IMR-90 (cell line): Measurements from ENCODE around the gene CLEC5A. TPM values are rescaled to one million over a fixed set of nuclear protein-coding genes. Genes with fewer than 3 reads are reported as not detected.

Source experiments
- ATAC-seq: fragments of 200-7000 bp; cut with Tn5 transposase; 2 replicates; pipeline ENCODE4 v1.9.1; 2020; ENCODE audit warnings: low read depth, mild to moderate bottlenecking, moderate library complexity
- BruUV-seq: library from RNA; stranded (reverse); fragments of 400-500 nt; replicated peaks from 2 replicates; lab custom pipeline; 2021; lab: Mats Ljungman, UMichigan
- CTCF ChIA-PET: fragments of 300-600 bp; formaldehyde crosslinking; extraction: SDS; loops from one replicate; lab custom pipeline; 2021; ENCODE audit warnings: antibody characterized with exemption; lab: Yijun Ruan, JAX
- POLR2A ChIA-PET: fragments of 300-600 bp; sonication (Branson Sonifier 250); formaldehyde crosslinking; loops from one replicate; lab custom pipeline; 2022; ENCODE audit warnings: antibody characterized with exemption; ENCODE audit not compliant: unreplicated experiment; lab: Charles Lee
- DNase-seq: peaks from one replicate; pipeline ENCODE4 v3.0.0; 2013
- H2AFZ ChIP-seq: replicated peaks from 2 replicates; pipeline ENCODE3; 2013; ENCODE audit warnings: low read length, mild to moderate bottlenecking; ENCODE audit not compliant: poor library complexity
- H2AK5ac ChIP-seq: 2 replicates; pipeline ENCODE4 v1.6.1; 2013; ENCODE audit warnings: low read depth, low read length, inconsistent platforms
- H2AK9ac ChIP-seq: replicated peaks from 2 replicates; pipeline ENCODE3; 2013; ENCODE audit warnings: mild to moderate bottlenecking, low read depth, low read length, moderate library complexity; ENCODE audit not compliant: poor library complexity
- H2BK120ac ChIP-seq: 2 replicates; pipeline ENCODE4 v1.6.1; 2013; ENCODE audit warnings: low read depth, low read length, inconsistent platforms
- H2BK15ac ChIP-seq: 3 replicates; pipeline ENCODE4 v1.6.1; 2013; ENCODE audit warnings: low read depth, low read length, inconsistent platforms
- H2BK20ac ChIP-seq: 2 replicates; pipeline ENCODE4 v1.6.1; 2013; ENCODE audit warnings: low read depth, mild to moderate bottlenecking, inconsistent platforms, low read length, moderate library complexity
- H2BK5ac ChIP-seq: 2 replicates; pipeline ENCODE4 v1.6.1; 2013; ENCODE audit warnings: mild to moderate bottlenecking, low read depth, low read length, inconsistent platforms; ENCODE audit not compliant: poor library complexity, severe bottlenecking
- H3K14ac ChIP-seq: replicated peaks from 2 replicates; pipeline ENCODE4 v1.6.1; 2013; ENCODE audit warnings: low read depth, low read length, inconsistent platforms
- H3K18ac ChIP-seq: 2 replicates; pipeline ENCODE4 v1.6.1; 2013; ENCODE audit warnings: low read depth, low read length, control low read depth
- H3K23ac ChIP-seq: 2 replicates; pipeline ENCODE4 v1.6.1; 2013; ENCODE audit warnings: low read depth, low read length, inconsistent platforms
- H3K27ac ChIP-seq: 2 replicates; pipeline ENCODE4 v1.5.1; 2013; ENCODE audit warnings: mild to moderate bottlenecking, control low read depth, low read length; ENCODE audit not compliant: insufficient read depth
- H3K27me3 ChIP-seq: 2 replicates; pipeline ENCODE4 v1.6.1; 2013; ENCODE audit warnings: low read length; ENCODE audit not compliant: control insufficient read depth, insufficient read depth
- H3K36me3 ChIP-seq: 2 replicates; pipeline ENCODE4 v1.6.1; 2013; ENCODE audit warnings: low read length, mixed read lengths; ENCODE audit not compliant: control insufficient read depth, insufficient read depth
- H3K4ac ChIP-seq: 2 replicates; pipeline ENCODE4 v1.6.1; 2013; ENCODE audit warnings: low read depth, low read length, inconsistent platforms
- H3K4me1 ChIP-seq: 2 replicates; pipeline ENCODE4 v1.6.1; 2013; ENCODE audit warnings: low read length, mixed read lengths; ENCODE audit not compliant: control insufficient read depth, insufficient read depth
- H3K4me2 ChIP-seq: 2 replicates; pipeline ENCODE4 v1.6.1; 2013; ENCODE audit warnings: low read depth, mild to moderate bottlenecking, control low read depth, low read length, moderate library complexity
- H3K4me3 ChIP-seq: 2 replicates; pipeline ENCODE4 v1.5.1; 2013; ENCODE audit warnings: low read depth, mild to moderate bottlenecking, control low read depth, low read length, moderate library complexity; ENCODE audit not compliant: insufficient read depth
- H3K56ac ChIP-seq: 2 replicates; pipeline ENCODE4 v1.6.1; 2013; ENCODE audit warnings: low read length, inconsistent platforms; ENCODE audit not compliant: insufficient read depth; ENCODE audit errors: extremely low read depth
- H3K79me1 ChIP-seq, 2 experiments: 2 replicates each; pipeline ENCODE4 v1.6.1; 2013; ENCODE audit warnings: low read length in 2 of 2, inconsistent platforms in 1 of 2, low read depth in 1 of 2
- H3K9ac ChIP-seq: 2 replicates; pipeline ENCODE4 v1.6.1; 2013; ENCODE audit warnings: low read depth, low read length, control low read depth
- H3K9me1 ChIP-seq: 2 replicates; pipeline ENCODE4 v1.6.1; 2013; ENCODE audit warnings: low read length, inconsistent platforms; ENCODE audit not compliant: insufficient read depth
- H3K9me3 ChIP-seq: 2 replicates; pipeline ENCODE4 v1.6.1; 2013; ENCODE audit warnings: low read length; ENCODE audit not compliant: control insufficient read depth, insufficient read depth
- H4K20me1 ChIP-seq: 2 replicates; pipeline ENCODE4 v1.6.1; 2013; ENCODE audit warnings: low read length, inconsistent platforms; ENCODE audit not compliant: insufficient read depth
- H4K5ac ChIP-seq: 2 replicates; pipeline ENCODE4 v1.6.1; 2013; ENCODE audit warnings: mild to moderate bottlenecking, low read depth, low read length, control low read depth
- H4K8ac ChIP-seq, 2 experiments: 2 replicates each; pipeline ENCODE4 v1.6.1; 2013; ENCODE audit warnings: low read depth in 2 of 2, low read length in 2 of 2, control low read depth in 1 of 2, inconsistent platforms in 1 of 2
- H4K91ac ChIP-seq: 2 replicates; pipeline ENCODE4 v1.6.1; 2013; ENCODE audit warnings: low read depth, low read length, inconsistent platforms; ENCODE audit not compliant: insufficient read depth
- SMC3 ChIP-seq: fragments of 150-350 bp; IDR thresholded peaks from 2 replicates; pipeline ENCODE4 v1.6.1; 2016; ENCODE audit warnings: low read depth, mild to moderate bottlenecking, antibody characterized with exemption, low read length, moderate library complexity
- WGBS, 2 experiments: methylation state at CpG; one replicate each; pipeline versions ENCODE4 v1.1.5 to v1.1.7; 2013; ENCODE audit warnings: missing lambda C conversion rate in 2 of 2; ENCODE audit not compliant: insufficient read length in 1 of 2; ENCODE audit errors: extremely low coverage in 2 of 2; 5-methylcytosine and 5-hydroxymethylcytosine counted together
- dilution Hi-C: fragments of 300-500 bp; cut with HindIII; formaldehyde crosslinking; loops from one replicate; pipeline ENCODE4 v1.14.3; 2018; ENCODE audit warnings: low sequenced_read_pairs; ENCODE audit not compliant: unreplicated experiment
- in situ Hi-C: fragments of 300-500 bp; cut with MboI; formaldehyde crosslinking; loops from 3 replicates; pipeline ENCODE4 v1.14.3; 2019; ENCODE audit warnings: low sequenced_read_pairs, inconsistent platforms, mixed read lengths
- intact Hi-C: fragments of 100-400 bp; cut with micrococcal nuclease; formaldehyde crosslinking; loops from 2 replicates; pipeline ENCODE4 v1.10.0; 2022
- polyA plus RNA-seq, 3 experiments: library from polyadenylated mRNA; depleted of rRNA; stranded (reverse); fragments of >200 nt; gene quantifications; 2 replicates each; pipeline ENCODE4 v1.2.3, GENCODE V29; 2012; ENCODE audit warnings: low replicate concordance in 1 of 3
- total RNA-seq: library from RNA; depleted of rRNA; stranded (reverse); fragments of >200 nt; gene quantifications from 2 replicates; pipeline ENCODE4 v1.2.3, GENCODE V29; 2012

The CLEC5A gene
- total and polyA plus RNA-seq, 2 of the 4 experiments (the other 2 are of a cell fraction): not detected

- ATAC-seq: no peak
These were observed 65.8 kb downstream of the CLEC5A start for GRCh38 chr7:141880960-141881359.

More at GRCh38 chr7:141880960-141881359, 65.8 kb downstream of the CLEC5A start:
- intact Hi-C loops: no loop called here
- Histone ChIP-seq H2BK5ac (no peak overlapping the region), H2AFZ (peak overlapping the region; percentile 10), H3K14ac (no peak overlapping the region), H4K5ac (no peak overlapping the region), H3K23ac (no peak overlapping the region), H3K27me3 (no peaks in the 10 kb centered on the region), H3K9me3 (peaks cover 21% of the 10 kb centered on the region), H3K56ac (no peak overlapping the region), H4K8ac (no peak overlapping the region), H3K4me2 (no peak overlapping the region), H2BK20ac (no peak overlapping the region), H3K79me1 (no peaks in the 10 kb centered on the region), H3K4me1 (no peaks in the 10 kb centered on the region), H2AK5ac (no peak overlapping the region), H4K91ac (no peak overlapping the region), H2AK9ac (no peak overlapping the region), H3K9ac (no peak overlapping the region), H4K20me1 (no peaks in the 10 kb centered on the region), H3K4ac (no peak overlapping the region), H3K36me3 (no peaks in the 10 kb centered on the region), H3K9me1 (no peaks in the 10 kb centered on the region), H3K27ac (no peak overlapping the region), H2BK15ac (no peak overlapping the region), H2BK120ac (no peak overlapping the region), H3K4me3 (no peak overlapping the region), H3K18ac (no peak overlapping the region)
- in situ Hi-C loops: no loop called here
- 29% methylated on average over 4 of the region's 5 CpGs; no CpG with 5 or more reads in 1 of the 2 experiments for WGBS, 2 experiments
- dilution Hi-C loops: no loop called here
- ChIA-PET POLR2A (no interaction called here), CTCF (no interaction called here)
- TF ChIP-seq SMC3: no peak
- DNase-seq: no peak
- BruUV-seq: no TSS peak
